GM12875 (cell line): ENCODE results near the gene CD46.

Experiments
- H3K4me3 ChIP-seq: one replicate; pipeline ENCODE4 v1.5.1; 2011; ENCODE audit warnings: low read depth, low read length, control low read depth
- CTCF ChIP-seq: IDR thresholded peaks from 2 replicates; pipeline ENCODE4 v1.5.1; 2011; ENCODE audit warnings: low read depth, mild to moderate bottlenecking, control low read depth, inconsistent platforms, low read length, moderate library complexity, borderline replicate concordance; ENCODE audit not compliant: insufficient read depth

CD46 gene

DNA sequence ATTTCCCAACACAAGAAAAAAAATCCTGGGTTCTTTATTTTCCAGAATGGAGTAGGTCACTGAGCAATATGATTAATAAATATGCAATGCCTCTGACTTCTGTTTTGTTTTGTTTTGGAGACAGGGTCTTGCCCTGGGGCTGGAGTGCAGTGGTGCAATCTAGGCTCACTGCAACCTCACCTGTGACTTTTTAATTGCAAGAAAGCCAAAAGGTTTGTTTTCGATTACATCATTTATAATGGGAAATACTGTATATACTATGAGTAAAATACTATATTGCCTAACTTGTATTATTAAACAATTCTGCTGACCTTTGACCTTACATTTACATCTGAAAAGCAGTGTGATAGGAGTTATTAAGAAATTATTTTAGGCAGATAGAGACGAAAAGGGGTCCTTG, 11.6 kb upstream of the CD46 start:
- TF ChIP-seq CTCF: no peak
- H3K4me3 ChIP-seq: no peak overlapping the region

DNA sequence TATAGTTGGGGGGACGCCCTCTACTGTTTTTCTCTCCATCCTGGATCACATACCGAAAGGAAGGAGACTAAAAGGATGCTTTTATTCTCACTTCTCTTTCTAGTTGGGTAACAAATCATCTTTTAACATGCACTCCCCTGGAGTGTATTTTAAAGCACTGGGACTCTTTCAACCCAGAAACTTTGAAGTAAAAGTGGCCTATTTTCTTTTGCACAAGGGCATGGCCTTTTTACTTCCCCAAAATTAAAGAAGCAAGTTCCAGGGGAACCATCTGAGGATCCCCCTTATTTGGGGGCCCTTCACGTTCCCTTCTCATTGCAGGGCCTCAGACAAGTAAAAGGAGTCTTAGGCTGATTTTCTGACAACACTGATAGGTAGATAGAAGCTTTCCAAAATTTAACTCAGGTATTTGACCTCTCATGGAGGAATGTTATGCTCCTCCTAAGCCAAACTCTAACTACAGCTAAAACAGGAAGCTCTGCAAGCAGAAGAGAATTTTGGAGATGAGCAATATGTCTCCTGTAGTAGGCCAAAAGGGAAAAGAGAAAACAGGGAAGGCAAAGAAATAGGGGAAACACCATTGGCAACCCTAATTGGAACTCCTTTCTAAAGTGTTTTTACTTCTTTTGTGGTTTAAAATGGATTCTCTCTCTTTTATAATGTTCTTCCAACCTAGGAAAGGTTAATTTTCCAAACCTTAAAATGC, 8.9 kb upstream of the CD46 start:
- no peak for TF ChIP-seq CTCF
- H3K4me3 ChIP-seq: no peak overlapping the region

- TF ChIP-seq CTCF: no peak
- H3K4me3 ChIP-seq: no peak overlapping the region
These were observed 7.8 kb upstream of the CD46 start for GRCh38 chr1:207744000-207744534.

DNA sequence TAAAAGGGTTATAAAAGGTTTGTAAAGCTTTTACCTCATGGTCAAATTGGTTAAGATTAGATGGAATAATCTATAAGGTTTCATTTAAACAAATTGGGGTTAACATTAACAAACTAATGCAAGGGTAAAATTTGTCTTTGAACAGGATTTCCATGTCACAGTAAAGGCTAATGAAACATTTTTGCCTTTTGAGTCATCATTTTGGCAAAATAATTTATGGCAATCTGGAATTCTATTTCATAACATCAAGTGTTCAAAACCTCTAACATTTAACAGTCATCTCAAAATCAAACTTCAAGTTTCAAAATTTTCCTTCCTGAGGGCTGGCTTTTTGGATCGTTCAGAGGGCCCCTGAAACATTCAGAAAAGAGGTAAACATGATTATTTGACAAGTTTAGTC, 6.6 kb upstream of the CD46 start:
- no peak for TF ChIP-seq CTCF

DNA sequence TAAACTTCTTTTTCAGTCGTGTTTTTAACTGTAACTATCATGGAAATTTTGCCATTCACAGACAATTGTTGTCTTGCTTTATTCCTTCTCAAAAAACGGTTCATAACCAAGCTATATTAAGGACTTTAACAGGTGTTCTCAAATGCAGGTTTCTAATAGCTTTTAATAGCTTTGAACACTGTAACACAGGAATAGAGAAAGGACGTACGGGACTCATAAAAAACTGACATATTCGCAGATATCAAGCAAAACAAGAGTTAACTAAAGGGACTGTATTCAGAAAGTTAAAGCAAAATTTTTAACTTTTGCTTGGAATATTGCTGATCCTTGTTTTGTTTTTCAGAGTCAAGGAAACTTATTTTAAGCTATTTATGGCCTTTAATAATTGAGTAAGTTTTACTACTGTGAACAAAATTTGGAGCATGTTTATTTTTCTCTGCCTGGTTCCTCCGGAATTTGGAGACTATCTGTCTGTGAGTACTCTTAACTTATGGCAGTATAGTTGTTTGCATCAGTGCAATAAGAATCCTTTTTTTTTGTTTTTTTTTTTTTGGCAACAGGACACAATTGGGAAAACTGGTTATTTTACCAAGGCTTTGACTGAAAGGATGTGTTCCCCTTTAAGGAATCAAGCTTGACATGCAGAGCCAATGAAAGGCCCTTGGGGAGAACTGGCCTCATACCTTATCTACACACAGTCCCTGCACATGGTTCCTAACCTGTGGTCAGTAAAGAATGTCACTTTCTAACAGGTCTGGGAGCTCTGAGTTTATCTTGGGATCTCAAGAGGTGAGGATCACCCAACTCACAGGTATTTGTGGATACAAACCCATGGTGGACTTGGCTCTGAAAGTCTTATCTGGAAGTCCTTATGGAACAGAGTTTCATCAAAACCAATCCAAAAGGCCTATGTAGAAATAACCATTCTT, 5.8 kb upstream of the CD46 start:
- no peak overlapping the region for H3K4me3 ChIP-seq
- no peak for TF ChIP-seq CTCF

More for the DNA sequence above, 6.6 kb upstream of the CD46 start:
- no peak overlapping the region for H3K4me3 ChIP-seq

DNA sequence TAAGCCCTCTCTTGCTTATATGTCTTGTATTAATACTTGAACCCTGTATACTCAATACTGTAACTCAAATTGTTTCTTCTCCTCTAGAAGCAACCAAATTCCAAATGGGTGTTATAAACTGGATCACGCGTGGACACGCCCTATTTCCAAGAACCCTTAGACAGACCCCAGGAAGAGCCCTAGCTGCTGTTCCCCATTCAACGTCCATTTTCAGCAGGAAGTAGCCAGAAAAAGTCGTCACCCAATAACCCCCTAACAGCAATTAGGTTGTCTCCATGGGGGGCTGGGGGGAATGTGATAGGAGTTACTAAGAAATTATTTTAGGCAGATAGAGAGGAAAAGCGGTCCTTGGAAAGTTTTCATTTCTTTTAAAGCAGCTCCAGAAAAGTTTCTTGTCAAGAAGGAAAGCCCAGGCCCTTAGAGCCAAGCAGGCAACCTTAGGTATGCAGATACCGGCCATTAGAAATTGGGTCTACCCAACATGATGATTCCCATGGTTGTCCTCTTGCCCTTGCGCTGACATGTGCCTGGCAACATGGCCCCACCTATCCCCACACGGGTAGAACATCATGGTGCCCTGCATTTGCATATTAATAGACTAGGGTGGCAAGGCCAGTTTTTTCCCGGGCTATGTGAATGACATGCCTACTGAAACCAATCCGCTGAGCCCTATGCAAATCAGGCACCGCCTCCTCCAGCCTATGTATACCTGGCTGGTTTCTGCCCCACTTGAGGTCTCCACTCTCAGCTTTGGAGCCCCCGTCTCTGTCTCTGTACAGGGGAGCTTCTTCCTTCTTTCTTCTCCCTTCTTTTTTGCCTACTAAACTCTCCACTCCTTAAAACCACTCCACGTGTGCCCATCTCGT, 4.0 kb upstream of the CD46 start:
- no peak overlapping the region for H3K4me3 ChIP-seq

More for the DNA sequence above, 4.0 kb upstream of the CD46 start:
- no peak for TF ChIP-seq CTCF
